ENCODE data around the gene FNIP2.

Gene FNIP2

DNA sequence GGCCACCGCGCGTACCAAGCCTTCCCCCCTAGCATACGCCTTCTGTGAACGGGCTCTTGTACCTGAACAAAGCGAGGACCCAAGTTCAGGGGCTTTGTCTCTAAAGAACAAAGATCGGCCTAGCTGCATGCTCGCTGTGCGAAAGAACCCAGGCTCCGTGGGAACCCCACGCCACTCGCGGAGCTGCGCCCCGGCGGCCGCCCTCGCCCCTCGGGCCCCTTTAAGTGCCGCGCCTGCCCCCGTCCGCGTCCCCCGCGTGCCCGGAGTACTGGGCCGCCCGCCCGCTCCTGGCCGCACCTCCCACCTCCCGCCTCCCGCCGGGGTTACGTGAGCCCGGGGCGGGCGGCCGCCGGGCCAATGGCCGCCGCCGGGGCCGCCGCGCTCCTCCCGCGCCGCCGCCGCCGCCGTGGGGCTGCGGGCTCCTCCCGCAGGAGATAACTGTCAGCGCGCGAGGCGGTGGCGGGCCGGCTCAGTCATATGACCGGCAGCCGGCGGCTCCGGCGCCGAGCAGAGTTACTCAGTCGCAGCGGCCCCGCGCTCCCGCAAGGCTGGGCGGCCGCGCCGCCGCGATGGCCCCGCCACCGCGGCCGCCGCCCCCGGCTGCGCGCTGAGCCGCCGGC, at the start of gene FNIP2:
Gene FNIP2 (plus strand): TSS at position 472 of the 620 bp plus-strand sequence. CDS start 187 bp downstream, outside the sequence.
- TF ChIP-seq, protein P1, sequence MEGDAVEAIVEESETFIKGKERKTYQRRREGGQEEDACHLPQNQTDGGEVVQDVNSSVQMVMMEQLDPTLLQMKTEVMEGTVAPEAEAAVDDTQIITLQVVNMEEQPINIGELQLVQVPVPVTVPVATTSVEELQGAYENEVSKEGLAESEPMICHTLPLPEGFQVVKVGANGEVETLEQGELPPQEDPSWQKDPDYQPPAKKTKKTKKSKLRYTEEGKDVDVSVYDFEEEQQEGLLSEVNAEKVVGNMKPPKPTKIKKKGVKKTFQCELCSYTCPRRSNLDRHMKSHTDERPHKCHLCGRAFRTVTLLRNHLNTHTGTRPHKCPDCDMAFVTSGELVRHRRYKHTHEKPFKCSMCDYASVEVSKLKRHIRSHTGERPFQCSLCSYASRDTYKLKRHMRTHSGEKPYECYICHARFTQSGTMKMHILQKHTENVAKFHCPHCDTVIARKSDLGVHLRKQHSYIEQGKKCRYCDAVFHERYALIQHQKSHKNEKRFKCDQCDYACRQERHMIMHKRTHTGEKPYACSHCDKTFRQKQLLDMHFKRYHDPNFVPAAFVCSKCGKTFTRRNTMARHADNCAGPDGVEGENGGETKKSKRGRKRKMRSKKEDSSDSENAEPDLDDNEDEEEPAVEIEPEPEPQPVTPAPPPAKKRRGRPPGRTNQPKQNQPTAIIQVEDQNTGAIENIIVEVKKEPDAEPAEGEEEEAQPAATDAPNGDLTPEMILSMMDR (IDR thresholded peaks at IDR 0.05; ENCODE audit: low read depth, low read length, missing control alignments), result no peak
- Histone ChIP-seq H3K36me3 (replicated peaks) (no peaks in the 10 kb centered on the region), H3K27ac (peak within 1 kb of the TSS; percentile 88), H3K27me3 (replicated peaks) (no peaks in the 10 kb centered on the region), H3K4me3 (ENCODE audit: low read depth, low read length) (peak within 1 kb of the TSS; percentile 83)
- in situ Hi-C loops (cut with HindIII; ENCODE audit: low pct_ligation_motif_present, low sequenced_read_pairs), result no loop called here
- peak; percentile 53 for DNase-seq

- TF ChIP-seq, protein P1 (IDR thresholded peaks at IDR 0.05; ENCODE audit: low read depth, low read length, missing control alignments), result no peak
- no peak for DNase-seq
- Histone ChIP-seq H3K36me3 (replicated peaks) (peaks cover 21% of the 10 kb centered on the region), H3K4me3 (ENCODE audit: low read depth, low read length) (no peak overlapping the region), H3K27me3 (replicated peaks) (no peaks in the 10 kb centered on the region), H3K27ac (no peak overlapping the region)
- in situ Hi-C loops (cut with HindIII; ENCODE audit: low pct_ligation_motif_present, low sequenced_read_pairs), result no loop called here
Measured at GRCh38 chr4:158721680-158722079, 47.1 kb upstream of the FNIP2 start.

DNA sequence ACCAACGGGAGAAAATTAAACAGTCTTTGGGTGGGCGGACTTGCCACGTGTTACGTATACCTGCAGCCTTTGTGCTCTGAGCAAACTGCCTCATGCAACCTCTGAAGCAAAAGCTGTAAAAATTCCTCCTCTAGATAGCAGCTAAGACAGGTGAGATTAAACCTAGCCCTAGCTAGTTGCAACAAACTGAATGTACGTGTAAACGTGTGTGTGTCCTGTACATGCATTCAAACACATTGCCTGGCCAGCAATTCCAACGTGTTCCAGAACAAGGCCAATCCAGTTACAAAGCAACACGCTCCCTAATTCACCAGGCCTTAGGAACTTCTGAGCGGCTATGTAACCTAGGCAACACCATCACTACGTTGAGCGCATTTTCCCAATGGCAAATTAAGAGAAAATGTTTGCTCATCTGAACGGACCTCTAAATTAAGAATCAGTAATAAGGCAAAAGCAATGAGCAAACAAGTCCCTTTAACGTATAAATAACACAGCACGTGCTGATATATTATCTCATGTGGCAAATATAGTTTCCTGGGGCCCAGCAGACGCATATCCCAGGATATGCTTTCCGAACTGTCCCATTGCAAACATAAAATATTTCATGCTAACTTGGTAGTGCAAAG, 46.4 kb upstream of the FNIP2 start:
- in situ Hi-C loops (cut with HindIII; ENCODE audit: low pct_ligation_motif_present, low sequenced_read_pairs), result no loop called here
- TF ChIP-seq, protein P1 (IDR thresholded peaks at IDR 0.05; ENCODE audit: low read depth, low read length, missing control alignments), result no peak
- peaks cover 17% of the 10 kb centered on the region for H3K36me3 ChIP-seq (replicated peaks)
- H3K27me3 ChIP-seq (replicated peaks), result no peaks in the 10 kb centered on the region
- peak overlapping the region; percentile 93 for H3K27ac ChIP-seq
- peak; percentile 33 for DNase-seq
- H3K4me3 ChIP-seq (ENCODE audit: low read depth, low read length), result peak overlapping the region; percentile 87

DNA sequence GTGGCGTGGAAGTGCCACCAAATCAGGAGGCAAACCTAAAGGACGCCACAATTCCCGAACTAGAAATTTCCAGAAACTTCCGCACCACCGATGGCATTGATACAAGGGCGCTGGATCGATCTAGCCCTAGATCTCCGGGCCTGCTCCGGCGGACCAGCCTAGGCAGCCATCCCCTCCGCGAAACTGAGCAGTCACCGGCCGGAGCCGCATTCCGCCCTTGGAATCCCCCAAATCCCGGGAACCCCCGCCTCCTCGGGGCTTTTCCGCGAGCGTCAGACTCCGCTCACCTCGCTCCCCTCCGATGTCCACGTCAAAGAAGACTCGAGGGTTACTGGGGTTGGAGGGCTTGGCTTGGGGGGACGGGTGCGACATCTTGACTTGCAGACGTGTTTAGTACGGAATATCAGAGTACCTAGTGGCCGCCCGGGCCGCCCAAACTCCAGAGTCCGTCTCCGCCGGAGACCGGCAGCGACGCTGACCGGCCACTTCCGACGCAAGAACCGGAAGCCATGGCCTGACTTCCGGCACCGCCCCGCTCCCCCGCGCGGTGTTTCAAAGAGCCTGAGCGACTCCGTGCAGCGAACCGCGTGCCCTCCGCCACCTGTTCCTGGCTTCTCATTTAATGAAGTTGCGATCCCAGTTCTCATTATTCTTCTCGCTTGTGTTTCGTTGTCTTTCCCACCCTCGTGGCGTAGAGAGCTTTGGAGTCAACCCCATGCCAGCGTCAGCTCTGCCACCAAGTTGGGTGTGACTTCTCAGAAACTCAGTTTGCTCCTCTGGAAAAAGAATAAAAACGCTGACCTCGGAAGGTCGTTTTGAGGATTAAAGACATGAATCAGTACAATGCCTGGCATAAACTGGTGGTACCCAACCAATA, 45.7 kb upstream of the FNIP2 start, which contains the start of gene PPID:
Gene PPID (minus strand): TSS at position 480 of the 877 bp plus-strand sequence. CDS start 108 bp downstream, at position 372.
- Histone ChIP-seq H3K27ac (peak within 1 kb of the TSS; percentile 93), H3K36me3 (replicated peaks) (peaks cover 9% of the 10 kb centered on the region), H3K4me3 (ENCODE audit: low read depth, low read length) (peak within 1 kb of the TSS; percentile 87), H3K27me3 (replicated peaks) (no peaks in the 10 kb centered on the region)
- in situ Hi-C loops (cut with HindIII; ENCODE audit: low pct_ligation_motif_present, low sequenced_read_pairs), result no loop called here
- TF ChIP-seq, protein P1 (IDR thresholded peaks at IDR 0.05; ENCODE audit: low read depth, low read length, missing control alignments), result no peak
- DNase-seq, result peak; percentile 68

DNA sequence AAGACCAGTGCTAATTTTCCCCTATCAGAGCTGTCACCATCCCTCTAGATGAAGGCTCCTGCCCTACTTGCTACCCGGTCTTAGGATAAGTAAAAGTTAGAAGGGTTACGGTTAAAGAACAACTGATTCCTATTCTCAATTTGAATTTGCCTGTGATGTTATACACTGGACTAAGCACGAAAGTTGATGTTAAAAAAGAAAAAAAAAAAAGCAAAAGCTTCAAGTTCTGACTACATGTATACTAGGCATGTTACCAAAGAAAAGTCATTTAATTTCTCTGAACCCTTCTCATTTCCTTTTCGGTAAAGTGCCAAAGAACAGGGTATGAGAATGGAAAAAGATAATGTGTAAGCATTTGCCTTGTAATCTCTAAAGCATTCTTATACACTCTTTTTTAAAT, 44.2 kb upstream of the FNIP2 start:
- in situ Hi-C loops (cut with HindIII; ENCODE audit: low pct_ligation_motif_present, low sequenced_read_pairs), result no loop called here
- Histone ChIP-seq H3K27me3 (replicated peaks) (peaks cover 4% of the 10 kb centered on the region), H3K36me3 (replicated peaks) (peaks cover 3% of the 10 kb centered on the region), H3K4me3 (ENCODE audit: low read depth, low read length) (no peak overlapping the region), H3K27ac (no peak overlapping the region)
- TF ChIP-seq, protein P1 (IDR thresholded peaks at IDR 0.05; ENCODE audit: low read depth, low read length, missing control alignments), result no peak
- no peak for DNase-seq
